HG03159 (cell line): ENCODE data around the gene SENP6.
"Not testable (repeated sequence)": the region's sequence is repeated elsewhere in the genome, so short reads cannot be mapped to it uniquely, and the experiment has no call there.

Experiments used
- ATAC-seq: cut with Tn5 transposase; IDR thresholded peaks from one replicate; pipeline ENCODE4 v1.9.1; 2021; ENCODE audit warnings: mild to moderate bottlenecking, moderate library complexity; ENCODE audit not compliant: unreplicated experiment

The SENP6 gene

DNA sequence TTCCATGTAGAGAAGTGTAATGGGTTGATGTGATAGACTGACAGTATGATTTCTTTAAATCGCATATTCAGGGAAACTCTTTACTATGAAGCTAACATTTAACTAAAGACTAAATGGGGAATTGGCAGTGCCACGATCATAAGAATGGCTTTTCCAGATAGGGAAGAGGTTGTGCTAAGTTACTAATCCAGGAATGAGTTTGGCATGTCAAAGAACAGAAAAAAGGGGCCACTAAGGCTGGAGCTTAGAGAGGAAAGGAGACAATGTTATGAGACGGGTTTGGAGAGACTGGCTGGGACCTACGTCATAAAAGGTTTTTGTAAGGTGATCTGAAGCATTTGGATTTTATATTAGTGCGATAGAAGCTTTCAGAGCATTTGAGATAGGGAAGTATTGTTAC, 40.6 kb downstream of the SENP6 start:
- no peak for ATAC-seq

DNA sequence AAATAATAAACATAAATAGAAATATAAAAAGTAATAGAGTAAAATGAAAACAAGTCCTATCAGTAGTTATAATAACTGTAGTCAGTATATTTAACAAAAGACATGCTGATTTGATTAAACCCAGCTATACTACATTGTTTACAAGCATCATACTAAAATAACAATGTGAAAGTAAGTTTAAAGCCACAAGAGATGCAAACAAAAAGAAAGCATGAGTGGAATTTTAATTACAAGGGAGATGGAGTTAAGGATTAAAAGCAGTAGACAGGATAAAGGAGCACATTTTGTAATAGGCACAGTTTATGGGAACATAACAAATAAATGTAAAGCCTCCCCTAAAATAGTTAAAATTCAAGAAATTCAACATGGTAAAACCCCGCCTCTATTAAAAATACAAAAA, 41.5 kb downstream of the SENP6 start:
- no peak for ATAC-seq

DNA sequence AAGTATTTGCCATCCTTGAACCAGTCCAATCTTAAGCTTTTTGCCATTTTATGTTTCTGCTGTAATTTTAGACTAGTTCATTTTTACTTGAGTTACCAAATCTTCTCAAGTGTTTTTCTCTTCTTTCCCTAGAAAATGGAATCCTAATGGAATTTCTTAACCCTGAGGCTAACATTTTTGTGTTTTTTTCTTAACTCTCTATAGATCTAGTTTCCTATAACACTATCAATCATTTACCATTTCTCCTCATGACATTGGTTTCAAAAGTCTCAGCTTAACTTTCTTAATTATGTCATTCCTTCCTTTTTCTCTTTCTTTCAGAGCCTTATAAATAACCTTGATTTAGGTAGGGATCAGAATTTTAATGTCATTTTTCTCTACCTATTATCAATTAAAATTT, 54.8 kb downstream of the SENP6 start:
- peak; percentile 53 for ATAC-seq

GRCh38 chr6:75657327-75657726, 55.6 kb downstream of the SENP6 start:
- ATAC-seq = no peak

DNA sequence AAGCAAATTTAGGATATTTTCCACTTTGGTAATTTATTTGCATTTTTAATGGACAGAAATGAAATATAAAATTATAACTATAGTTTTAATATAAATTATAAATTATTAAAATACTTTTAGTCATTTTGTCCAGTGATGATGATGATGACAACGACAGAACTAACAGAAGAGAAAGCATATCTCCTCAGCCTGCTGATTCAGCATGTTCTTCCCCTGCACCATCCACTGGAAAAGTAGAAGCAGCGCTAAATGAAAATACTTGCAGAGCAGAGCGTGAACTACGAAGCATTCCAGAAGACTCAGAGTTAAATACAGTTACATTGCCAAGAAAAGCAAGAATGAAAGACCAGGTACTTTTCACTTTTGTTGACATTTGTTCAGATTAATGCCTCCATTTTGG, 64.9 kb downstream of the SENP6 start:
- no peak for ATAC-seq

- ATAC-seq = no peak
Observed at GRCh38 chr6:75673884-75674283, 72.2 kb downstream of the SENP6 start.

GRCh38 chr6:75676377-75676776, 74.7 kb downstream of the SENP6 start:
- ATAC-seq = no peak

GRCh38 chr6:75682548-75682947, 80.9 kb downstream of the SENP6 start:
- ATAC-seq = not testable (repeated sequence)

DNA sequence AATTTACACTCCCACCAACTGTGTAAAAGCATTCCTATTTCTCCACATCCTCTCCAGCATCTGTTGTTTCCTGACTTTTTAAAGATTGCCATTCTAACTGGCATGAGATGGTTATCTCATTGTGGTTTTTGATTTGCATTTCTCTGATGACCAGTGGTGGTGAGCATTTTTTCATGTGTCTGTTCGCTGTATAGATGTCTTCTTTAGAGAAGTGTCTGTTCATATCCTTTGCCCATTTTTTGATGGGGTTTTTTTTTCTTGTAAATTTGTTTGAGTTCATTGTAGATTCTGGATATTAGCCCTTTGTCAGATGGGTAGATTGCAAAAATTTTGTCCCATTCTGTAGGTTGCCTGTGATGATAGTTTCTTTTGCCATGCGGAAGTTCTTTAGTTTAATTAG, 81.3 kb downstream of the SENP6 start:
- ATAC-seq = not testable (repeated sequence)

- not testable (repeated sequence) for ATAC-seq
Observed at GRCh38 chr6:75687535-75687934, 85.9 kb downstream of the SENP6 start.

DNA sequence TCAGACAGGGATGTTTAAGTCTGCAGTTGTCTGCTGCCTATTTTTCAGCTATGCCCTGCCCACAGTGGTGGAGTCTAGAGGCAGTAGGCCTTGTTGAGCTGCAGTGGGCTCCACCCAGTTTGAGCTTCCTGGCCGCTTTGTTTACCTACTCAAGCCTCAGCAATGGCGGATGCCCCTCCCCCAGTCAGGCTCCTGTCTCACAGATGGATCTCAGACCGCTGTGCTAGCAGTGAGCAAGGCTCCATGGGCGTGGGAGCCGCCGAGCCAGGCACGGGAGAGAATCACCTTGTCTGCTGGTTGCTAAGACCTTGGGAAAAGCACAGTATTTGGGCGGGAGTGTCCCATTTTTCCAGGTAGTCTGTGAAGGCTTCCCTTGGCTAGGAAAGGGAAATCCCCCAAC, 86.3 kb downstream of the SENP6 start:
- ATAC-seq = not testable (repeated sequence)

DNA sequence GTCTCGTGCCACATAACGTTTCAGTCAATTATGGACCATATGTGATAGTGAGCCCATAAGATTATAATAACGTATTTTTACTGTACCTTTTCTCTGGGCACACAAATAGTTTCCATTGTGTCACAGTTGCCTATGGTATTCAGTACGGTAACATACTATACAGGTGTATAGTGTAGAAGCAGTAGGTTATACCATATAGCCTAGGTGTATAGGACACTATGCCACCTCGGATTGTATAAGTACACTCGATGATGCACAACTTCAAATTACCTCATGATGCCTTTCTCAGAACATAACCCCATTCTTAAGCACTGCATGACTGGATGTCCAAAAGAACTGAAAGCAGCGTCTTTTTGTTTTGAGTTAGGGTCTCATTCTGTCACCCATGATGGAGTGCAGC, 87.9 kb downstream of the SENP6 start:
- ATAC-seq = no peak

GRCh38 chr6:75691012-75691411, 89.3 kb downstream of the SENP6 start:
- no peak for ATAC-seq

GRCh38 chr6:75693534-75693933, 91.9 kb downstream of the SENP6 start:
- ATAC-seq = no peak

DNA sequence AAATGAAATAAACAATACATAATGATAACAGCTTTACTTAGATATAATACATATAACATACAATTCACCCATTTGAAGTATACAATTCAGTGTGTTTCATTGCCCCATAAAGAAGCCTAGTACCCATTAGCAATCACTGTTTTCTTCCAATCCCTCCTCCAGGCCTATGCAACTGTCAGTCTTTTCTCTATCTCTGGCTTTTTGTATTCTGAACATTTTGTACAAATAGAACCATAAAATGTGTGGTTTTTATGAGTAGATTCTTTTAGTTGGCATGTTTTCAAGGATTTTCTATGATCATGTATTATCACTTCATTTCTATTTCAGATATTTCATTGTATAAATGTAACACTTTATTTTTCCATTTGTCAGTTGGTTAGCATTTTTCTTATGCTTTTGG, 92.7 kb downstream of the SENP6 start:
- ATAC-seq = no peak

DNA sequence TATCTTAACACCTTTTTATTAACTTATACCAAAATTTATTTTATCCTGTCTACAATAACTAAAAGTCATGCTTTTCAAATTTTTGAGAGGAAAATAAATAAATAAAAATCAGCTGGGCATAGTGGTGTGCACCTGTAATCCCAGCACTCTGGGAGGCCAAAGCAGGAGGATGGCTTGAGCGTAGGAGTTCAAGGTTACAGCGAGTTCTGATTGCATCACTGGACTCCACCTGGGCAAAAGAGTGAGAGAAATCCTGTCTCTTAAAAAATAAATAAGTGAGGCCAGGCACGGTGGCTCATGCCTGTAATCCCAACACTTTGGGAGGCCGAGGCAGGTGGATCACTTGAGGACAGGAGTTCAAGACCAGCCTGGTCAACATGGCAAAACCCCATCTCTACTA, 106.7 kb downstream of the SENP6 start:
- not testable (repeated sequence) for ATAC-seq

GRCh38 chr6:75711173-75711572, 109.5 kb downstream of the SENP6 start:
- ATAC-seq = no peak

GRCh38 chr6:75719133-75719532, 117.5 kb downstream of the SENP6 start:
- no peak for ATAC-seq

DNA sequence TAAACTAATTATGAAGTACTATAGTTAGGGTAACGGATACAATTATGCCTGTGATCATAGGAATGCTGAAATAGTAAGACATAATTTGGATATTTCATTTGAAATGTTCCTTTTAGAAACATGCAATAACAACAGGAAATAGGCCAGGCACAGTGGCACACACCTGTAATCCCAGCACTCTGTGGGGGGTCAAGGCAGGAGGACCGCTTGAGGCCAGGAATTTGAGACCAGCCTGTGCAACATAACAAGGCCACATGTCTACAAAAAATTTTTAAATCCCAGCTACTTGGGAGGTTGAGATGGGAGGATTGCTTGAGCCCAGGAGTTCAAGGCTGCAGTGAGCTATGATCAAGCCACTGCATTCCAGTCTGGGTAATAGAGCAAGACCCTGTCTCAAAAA, 121.7 kb downstream of the SENP6 start:
- ATAC-seq = no peak

GRCh38 chr6:75727206-75727605, 125.5 kb downstream of the SENP6 start:
- no peak for ATAC-seq

GRCh38 chr6:75731029-75731428, 129.3 kb downstream of the SENP6 start:
- not testable (repeated sequence) for ATAC-seq

DNA sequence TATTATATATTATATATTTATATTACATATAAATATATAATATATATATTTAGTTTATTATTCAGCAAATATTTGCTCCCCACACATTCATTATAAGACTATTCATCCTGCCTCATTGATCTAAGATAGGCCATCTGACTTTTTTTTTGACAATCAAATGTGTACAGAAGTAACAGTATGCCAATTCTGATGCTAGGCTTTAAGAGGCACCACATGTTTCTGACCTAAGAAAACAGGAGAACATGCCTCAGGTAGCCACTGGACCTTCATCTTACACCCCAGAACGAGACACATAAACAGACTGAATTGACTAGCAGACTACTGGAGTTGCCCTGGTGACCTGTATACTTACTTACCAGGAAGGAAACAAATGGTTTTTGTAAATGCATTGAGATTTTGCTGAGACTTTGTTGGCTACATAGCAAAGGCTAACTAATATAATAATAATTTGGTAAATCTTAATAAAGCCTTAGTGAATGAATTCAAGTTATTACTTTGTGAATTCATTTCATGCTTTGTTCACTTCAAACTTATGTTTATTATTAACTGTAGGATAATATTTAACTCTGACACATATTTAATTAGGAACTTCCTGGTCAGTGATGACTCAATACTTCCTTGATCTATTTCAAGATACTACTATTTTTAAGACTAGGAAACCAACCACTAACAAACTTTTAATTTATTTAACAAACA, 134.0 kb downstream of the SENP6 start:
- peak; percentile 94 for ATAC-seq

DNA sequence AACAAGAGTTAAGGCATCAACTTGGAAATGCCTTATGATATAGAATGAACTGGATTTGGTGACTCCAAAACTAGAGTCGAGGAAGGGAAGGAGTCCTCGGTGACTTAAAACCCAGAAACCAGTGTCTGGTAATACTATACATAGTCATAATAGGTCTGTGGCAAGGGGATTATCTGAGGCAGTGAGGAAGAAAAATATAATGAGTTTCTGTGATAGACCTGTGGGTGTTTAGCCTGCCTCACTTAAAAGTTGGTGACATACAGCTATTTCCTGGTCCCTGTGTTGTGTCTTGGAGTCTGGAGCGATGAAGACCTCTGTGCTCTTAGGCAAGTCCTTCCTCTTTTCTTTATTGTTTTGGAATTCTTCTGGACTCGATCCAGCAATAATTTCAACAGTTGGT, 142.3 kb downstream of the SENP6 start:
- ATAC-seq = no peak
